ENCODE results near the gene ZFR.
"Not testable (repeated sequence)": the region's sequence is repeated elsewhere in the genome, so short reads cannot be mapped to it uniquely, and the experiment has no call there.

Gene ZFR

DNA sequence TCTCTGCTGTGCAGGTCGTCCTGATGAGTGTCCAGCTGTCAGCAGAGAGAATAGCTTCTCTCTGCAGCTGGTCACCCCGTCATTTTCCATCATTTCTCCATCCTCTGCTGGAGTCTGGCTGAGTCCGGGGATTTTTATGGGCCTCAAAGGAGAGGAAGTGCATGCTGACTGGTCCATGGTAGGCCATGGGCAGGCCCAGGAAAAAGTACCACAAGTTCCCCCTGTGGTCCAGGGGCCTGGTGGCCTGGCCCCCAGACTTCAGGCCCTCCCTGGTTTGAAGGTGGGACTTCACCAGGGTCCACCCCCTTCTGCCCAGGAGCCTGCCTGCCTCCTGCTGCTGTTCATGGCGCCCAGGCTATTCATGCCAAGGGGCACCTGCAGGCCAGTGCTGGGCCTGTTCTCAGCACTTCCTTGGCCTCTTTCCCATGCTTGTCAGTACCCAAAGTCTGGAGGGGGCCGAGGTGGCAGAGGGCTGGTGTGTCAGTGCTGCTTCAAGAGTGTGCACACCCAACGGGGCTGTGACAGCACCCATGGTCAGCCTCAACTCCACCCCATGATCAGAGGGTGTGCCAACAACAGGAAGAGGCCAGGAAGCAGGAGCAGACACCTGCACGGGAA, 124.5 kb downstream of the ZFR start:
- no peak for DNase-seq (ENCODE audit: low read depth)

DNA sequence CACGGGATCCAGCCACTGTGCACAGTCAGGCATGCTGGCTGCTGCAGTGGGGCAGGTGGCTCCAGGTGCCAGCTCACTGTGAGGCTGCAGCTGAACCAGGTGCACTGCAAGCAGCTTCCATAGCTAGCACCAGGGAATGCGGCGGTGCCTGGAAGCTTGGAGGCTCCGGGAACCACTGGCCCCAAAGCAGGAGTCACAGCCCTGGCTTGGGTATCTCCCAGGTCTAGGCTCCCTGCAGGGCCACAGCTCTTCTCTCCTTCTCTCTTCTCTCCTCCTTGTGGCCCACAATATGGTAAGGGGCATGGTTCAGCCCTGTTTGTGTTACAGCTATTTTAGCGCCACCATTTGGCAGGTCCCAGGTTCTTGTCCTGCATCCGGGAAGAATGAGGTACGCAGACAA, 125.1 kb downstream of the ZFR start:
- no peak for DNase-seq (ENCODE audit: low read depth)

DNA sequence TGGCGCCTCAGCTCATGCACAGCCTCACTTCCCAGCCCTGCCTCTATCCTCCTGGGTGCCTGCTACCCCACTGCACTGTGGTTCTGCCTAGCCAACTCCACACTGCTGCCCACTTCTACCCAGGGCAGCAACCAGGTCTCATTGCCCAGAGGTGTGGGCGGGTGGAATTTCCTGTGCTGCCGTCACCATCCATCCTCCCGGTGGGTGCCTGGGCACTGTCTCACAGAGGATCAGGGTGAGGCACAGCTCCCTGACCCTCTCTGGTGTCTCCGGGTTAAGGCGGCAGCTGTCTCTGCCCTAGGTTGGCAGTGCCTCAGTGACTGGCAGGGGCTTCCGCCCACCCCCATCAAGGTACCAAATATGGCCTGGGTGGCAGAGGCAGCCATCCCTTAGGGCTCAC, 127.5 kb downstream of the ZFR start:
- no peak for DNase-seq (ENCODE audit: low read depth)

DNA sequence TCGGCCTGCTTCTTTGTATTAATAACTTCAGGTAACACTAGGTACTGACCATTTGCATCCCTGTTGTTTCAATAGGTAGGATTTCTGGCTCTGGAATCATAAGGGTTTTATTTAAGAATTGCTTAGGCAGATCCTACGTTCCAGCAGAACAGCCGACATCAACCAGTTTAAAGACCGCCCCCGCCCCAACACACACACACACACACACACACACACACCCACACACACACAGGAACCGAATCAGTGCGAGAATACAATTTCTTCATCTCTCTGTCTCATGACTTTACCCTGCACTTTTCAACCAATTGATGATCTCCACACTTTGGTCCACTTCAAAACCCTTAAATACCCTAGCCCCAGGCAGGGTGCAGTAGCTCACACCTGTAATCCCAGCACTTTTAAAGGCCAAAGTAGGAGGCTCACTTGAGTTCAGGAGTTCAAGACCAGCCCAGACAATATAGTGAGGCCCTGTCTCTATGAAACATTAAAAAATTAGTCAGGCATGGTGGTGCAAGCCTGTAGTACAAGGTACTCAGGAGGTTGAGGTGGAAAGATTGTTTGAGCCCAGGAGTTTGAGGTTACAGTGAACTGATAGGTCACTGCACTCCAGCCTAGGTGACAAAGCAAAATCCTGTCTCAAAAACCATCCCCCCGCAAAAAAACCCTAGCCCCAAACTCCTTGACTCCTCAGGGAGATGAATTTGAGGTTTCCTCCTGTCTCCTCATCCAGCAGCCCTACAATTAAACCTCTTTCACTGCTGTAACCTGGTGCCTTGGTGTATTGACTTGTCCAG, 129.1 kb downstream of the ZFR start:
- no peak for DNase-seq (ENCODE audit: low read depth)

DNA sequence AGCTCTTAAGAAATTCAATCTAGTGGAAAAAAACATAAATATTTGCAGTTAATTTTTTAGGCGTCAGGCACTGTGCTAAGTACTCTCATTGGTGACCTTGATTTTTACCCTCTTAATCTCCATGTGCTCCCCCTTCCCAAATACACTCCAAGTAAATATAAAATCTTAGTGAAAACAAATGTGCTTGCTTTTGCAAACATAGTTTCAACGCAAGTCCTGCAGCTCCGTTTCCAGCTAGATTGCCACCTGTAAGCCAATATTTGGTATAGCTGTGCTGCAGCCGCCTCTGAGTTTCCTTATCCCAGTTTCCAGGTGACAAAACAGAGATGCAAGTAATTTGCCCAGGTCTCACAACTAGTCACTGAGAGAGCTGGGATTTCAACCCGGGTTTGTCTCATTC, 129.9 kb downstream of the ZFR start:
- no peak for DNase-seq (ENCODE audit: low read depth)

DNA sequence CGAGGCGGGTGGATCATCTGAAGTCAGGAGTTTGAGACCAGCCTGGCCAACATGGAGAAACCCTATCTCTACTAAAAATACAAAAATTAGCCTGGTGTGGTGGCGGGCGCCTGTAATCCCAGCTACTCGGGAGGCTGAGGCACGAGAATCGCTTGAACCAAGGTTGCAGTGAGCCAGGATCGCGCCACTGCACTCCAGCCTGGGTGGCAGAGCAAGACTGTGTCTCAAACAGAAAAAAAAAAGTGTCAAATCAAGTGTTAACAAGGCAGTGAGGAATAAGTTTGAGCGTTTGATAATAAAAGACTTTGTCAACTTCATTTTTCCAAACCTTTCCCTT, 130.4 kb downstream of the ZFR start:
- not testable (repeated sequence) for DNase-seq (ENCODE audit: low read depth)

DNA sequence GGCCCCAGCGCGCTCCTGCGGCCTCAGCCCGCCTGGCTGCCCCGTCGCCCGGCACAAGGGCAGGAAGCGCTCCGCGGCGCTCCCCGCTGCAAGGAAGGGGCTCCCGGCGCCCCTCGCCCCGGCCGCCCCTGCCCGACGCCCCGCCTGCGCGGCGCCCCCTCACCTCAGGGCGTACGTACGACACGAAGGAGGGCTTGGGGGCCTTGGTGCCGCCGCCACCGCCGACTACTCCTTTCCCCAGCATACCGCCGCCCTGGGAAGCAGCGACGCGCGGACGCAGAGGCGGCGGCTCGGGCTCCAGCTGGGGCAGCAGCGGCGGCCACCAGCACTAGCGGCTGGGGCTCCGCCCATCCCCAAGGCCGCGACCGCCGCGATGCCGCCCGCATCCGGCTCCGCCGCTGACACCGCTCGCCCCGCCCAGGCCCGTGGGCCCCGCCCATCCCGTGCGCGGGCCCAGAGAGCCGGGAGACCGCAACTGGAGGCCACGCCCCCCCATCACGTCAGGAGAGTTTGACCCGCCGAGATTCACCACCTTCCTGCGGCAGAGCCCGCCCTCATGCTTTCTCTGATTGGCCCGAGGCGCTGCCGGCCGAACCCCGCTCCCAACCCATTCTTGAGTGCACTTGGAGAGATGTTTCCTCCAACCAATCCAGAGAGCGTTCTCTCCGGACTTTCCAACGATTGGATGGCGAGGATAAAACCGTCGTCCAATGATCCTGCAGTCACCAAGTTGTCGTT, 131.8 kb downstream of the ZFR start, which contains the start of gene MTMR12:
MTMR12 (minus strand) TSS at position 345 of the 738 bp plus-strand sequence; CDS start at position 244, 101 bp downstream.
- DNase-seq (ENCODE audit: low read depth): peak; percentile 99

DNA sequence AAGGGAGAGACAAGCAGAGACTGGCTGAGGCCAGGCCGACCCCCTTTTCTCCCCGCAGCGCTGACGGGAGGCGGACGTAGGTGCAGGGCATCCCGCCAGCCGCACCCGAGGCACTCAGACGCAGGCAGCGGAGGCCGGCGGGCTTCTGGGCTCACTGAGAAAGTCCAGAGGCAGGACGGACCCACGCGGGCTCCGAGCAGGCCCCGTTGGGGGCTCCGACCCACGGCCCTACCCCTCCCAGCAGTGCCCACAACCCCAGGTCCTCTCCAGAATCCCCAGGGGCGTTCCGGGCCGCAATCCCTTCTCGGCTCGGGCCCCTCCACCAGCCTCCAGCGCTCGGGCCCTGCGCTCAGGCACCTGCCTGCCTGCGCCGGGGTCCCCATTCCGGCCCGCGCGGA, 132.3 kb downstream of the ZFR start:
- peak; percentile 22 for DNase-seq (ENCODE audit: low read depth)

DNA sequence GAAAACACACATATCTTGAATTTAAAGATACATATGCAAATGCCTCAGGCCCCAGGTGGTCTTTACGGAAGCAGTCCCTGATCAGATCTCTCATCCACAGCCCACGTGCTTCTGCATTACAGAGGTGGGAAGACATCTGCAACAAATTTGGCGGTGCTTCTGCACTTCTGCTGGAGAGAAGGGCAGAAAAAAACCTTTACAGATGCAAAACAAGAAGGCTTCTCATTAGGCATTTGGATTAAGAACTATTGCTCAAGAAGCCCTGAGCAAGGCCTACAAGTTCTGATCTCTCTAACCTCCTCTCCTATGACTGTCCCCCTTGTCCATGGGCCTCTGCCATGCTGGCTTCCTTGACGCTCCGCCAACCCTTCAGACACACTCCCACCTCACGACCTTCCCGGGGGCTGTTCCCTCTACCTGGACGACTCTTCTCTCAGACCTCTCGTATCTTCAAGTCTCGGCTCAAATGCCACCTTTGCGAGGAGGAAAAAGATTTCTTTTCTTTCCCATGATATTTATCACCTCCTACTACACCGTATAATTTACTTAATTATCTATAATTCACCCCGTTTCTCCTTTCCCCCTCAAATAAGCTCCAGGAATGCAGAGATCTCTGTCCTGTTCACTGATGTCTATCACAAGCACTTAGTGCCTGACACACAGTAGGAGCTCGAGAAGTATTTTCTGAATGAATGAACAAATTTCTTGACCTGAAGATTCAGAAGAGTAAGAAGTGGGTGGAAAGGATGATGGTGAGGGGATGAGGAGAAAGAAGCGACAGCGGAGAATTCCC, 132.9 kb downstream of the ZFR start:
- no peak for DNase-seq (ENCODE audit: low read depth)

DNA sequence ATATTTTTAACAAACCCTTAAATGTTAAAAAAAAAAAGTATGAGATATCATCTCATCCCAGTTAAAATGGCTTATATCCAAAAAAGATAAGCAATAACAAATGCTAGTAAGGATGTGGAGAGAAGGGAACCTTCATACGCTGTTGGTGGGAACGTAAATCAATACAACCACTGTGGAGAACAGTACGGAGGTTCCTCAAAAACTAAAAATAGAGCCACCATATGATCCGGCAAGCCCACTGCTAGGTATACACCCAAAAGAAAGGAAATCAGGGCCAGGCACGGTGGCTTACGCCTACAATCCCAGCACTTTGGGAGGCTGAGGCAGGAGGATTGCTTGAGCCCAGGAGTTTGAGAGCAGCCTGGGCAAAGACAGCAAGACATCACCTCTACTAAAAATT, 134.8 kb downstream of the ZFR start:
- no peak for DNase-seq (ENCODE audit: low read depth)

DNA sequence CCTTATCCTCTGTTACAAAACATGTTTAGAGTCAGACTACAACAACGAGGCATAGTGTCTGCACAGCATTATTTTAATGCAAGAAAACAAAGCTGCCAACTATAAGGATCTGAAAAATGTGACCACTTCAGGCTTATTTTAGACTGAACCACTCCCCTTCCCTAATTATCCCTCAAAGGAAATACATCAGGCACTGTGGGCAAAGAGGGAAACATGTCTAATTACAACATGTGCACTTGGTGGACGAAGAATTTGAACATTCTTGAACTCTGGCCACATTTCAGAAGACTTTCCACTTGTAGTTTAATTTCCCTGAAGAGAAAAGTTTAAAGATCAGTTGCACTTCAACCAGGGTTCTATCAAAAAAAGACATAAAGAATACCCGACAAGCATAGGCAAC, 135.6 kb downstream of the ZFR start:
- DNase-seq (ENCODE audit: low read depth): no peak

DNA sequence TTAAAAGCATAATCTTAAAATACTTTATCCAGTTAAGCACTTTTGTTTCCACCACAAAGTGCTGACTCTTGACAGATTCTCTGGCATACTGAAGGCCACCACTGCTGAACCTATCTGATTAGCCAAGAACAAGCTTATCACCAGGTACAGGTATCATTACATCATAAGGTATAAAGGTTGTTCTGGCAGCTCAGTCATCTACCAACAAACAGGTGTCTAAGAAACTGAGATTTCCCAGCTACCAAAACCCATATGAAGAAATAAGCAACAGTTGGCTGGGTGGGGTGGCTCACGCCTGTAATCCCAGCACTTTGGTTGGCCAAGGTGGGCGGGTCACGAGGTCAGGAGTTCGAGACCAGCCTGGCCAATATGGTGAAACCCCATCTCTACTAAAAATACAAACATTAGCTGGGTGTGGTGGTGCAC, 136.8 kb downstream of the ZFR start:
- no peak for DNase-seq (ENCODE audit: low read depth)

DNA sequence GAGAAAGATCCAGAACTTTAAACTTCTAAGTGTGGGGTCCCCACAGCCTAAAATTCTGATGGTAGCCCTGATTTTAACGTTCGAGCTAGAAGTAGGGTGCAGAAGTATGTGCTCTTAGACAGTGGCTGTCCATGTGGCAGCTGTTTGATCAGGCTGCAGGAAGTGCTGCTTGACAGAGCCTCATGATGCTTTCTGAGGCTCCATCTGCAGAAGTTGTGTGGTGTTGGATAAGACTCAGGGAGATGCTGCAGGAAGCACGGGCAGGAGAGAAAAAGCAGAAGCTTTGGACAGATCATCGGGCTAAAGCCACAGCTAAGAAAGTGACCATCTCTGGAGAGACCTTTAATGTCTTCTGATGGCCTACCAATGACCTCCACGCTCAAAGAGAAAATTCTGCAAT, 139.9 kb downstream of the ZFR start:
- DNase-seq (ENCODE audit: low read depth): no peak

Data from stromal cell of bone marrow (primary cell).